HCT116 (cell line): ENCODE results near the gene ENTPD6. TPM values are rescaled to one million over a fixed set of nuclear protein-coding genes. Genes with fewer than 3 reads are reported as not detected.

Experiments used
- ATAC-seq: fragments of 200-7000 bp; cut with Tn5 transposase; 2 replicates; pipeline ENCODE4 v1.9.1; 2020; ENCODE audit warnings: mild to moderate bottlenecking, moderate library complexity
- BruUV-seq: library from RNA; stranded (reverse); fragments of 400-500 nt; replicated peaks from 2 replicates; lab custom pipeline; 2021; lab: Mats Ljungman, UMichigan
- CTCF ChIA-PET: fragments of 300-600 bp; sonication (Branson Sonifier 250); formaldehyde crosslinking; loops from one replicate; lab custom pipeline; 2021; ENCODE audit warnings: antibody characterized with exemption; lab: Charles Lee
- POLR2A ChIA-PET: fragments of 300-600, 350-600 bp; sonication (Branson Sonifier 250); formaldehyde crosslinking; loops from one replicate; lab custom pipeline; 2021; ENCODE audit warnings: antibody characterized with exemption; lab: Charles Lee
- RAD21 ChIA-PET, 2 experiments: fragments of 300-600 bp; sonication (Branson Sonifier 250); formaldehyde crosslinking; loops; one replicate each; lab custom pipeline; 2023; ENCODE audit warnings: low total read pairs in 2 of 2; ENCODE audit not compliant: uncharacterized antibody in 2 of 2, unreplicated experiment in 2 of 2, low non-redundant PET in 1 of 2; lab: Charles Lee
- DNase-seq: peaks from one replicate; pipeline ENCODE4 v3.0.0-alpha.2; 2010; ENCODE audit warnings: low read depth, low spot score
- H2AFZ ChIP-seq: fragments of 200-600 bp; shearing (Covaris generic), sonication (generic); 2 replicates; pipeline ENCODE4 v1.6.1; 2017; ENCODE audit warnings: low read depth, mixed run types, mixed read lengths, antibody characterized with exemption, low read length; ENCODE audit not compliant: poor library complexity, severe bottlenecking
- H3K27ac ChIP-seq: 2 replicates; pipeline ENCODE4 v1.5.1; 2012; ENCODE audit warnings: low read depth, low read length
- H3K27me3 ChIP-seq: fragments of 200-600 bp; sonication (generic); 2 replicates; pipeline ENCODE4 v1.6.1; 2016; ENCODE audit warnings: mixed run types, low read length, mixed read lengths; ENCODE audit not compliant: insufficient read depth
- H3K36me3 ChIP-seq, 2 experiments: fragments of 200-500 bp in 1 of 2; fragments of 200-600 bp in 1 of 2; sonication (Bioruptor generic) in 1 of 2; sonication (generic) in 1 of 2; 2 replicates each; pipeline versions ENCODE4 v1.5.1 to v1.6.1; 2014 to 2016; ENCODE audit warnings: low read length in 2 of 2, inconsistent platforms in 1 of 2, mixed read lengths in 1 of 2, mixed run types in 1 of 2; ENCODE audit not compliant: insufficient read depth in 2 of 2, control insufficient read depth in 1 of 2
- H3K4me1 ChIP-seq, 2 experiments: fragments of 200-600 bp in 1 of 2; sonication (generic) in 1 of 2; 2 replicates each; pipeline versions ENCODE4 v1.5.1 to v1.6.1; 2012 to 2017; ENCODE audit warnings: low read length in 2 of 2, inconsistent platforms in 1 of 2, mild to moderate bottlenecking in 1 of 2, mixed read lengths in 1 of 2, mixed run types in 1 of 2, moderate library complexity in 1 of 2; ENCODE audit not compliant: insufficient read depth in 2 of 2, control insufficient read depth in 1 of 2
- H3K4me2 ChIP-seq: fragments of 200-600 bp; sonication (generic); 2 replicates; pipeline ENCODE4 v1.6.1; 2017; ENCODE audit warnings: mixed run types, low read length, mixed read lengths
- H3K4me3 ChIP-seq, 2 experiments: fragments of 200-600 bp in 1 of 2; sonication (generic) in 1 of 2; replicated peaks in 1 of 2; 2 replicates each; pipeline ENCODE4 v1.5.1; 2011 to 2016; ENCODE audit warnings: low read length in 2 of 2, control low read depth in 1 of 2, low read depth in 1 of 2, mild to moderate bottlenecking in 1 of 2, mixed read lengths in 1 of 2, mixed run types in 1 of 2
- H3K79me2 ChIP-seq: fragments of 200-600 bp; sonication (generic); 2 replicates; pipeline ENCODE4 v1.6.1; 2017; ENCODE audit warnings: mild to moderate bottlenecking, mixed run types, low read length, moderate library complexity, mixed read lengths; ENCODE audit not compliant: insufficient read depth
- H3K9ac ChIP-seq: fragments of 200-600 bp; sonication (generic); 2 replicates; pipeline ENCODE4 v1.6.1; 2016; ENCODE audit warnings: low read length, mixed read lengths
- H3K9me2 ChIP-seq: fragments of 200-600 bp; sonication (generic), shearing (Covaris generic); 2 replicates; pipeline ENCODE4 v1.6.1; 2017; ENCODE audit warnings: mixed run types, mild to moderate bottlenecking, moderate library complexity; ENCODE audit not compliant: insufficient read depth
- H3K9me3 ChIP-seq, 2 experiments: fragments of 200-500 bp in 1 of 2; fragments of 200-600 bp in 1 of 2; sonication (Bioruptor generic) in 1 of 2; sonication (generic) in 1 of 2; 2 replicates each; pipeline ENCODE4 v1.6.1; 2014 to 2017; ENCODE audit warnings: low read length in 2 of 2, mixed read lengths in 2 of 2, inconsistent platforms in 1 of 2, low read depth in 1 of 2, mild to moderate bottlenecking in 1 of 2, mixed run types in 1 of 2, moderate library complexity in 1 of 2; ENCODE audit not compliant: control insufficient read depth in 1 of 2, insufficient read depth in 1 of 2
- H4K20me1 ChIP-seq: fragments of 200-600 bp; sonication (generic), shearing (Covaris generic); 2 replicates; pipeline ENCODE4 v1.6.1; 2017; ENCODE audit warnings: mixed run types, mild to moderate bottlenecking, moderate library complexity; ENCODE audit not compliant: insufficient read depth
- EGR1 ChIP-seq: IDR thresholded peaks from 2 replicates; pipeline ENCODE4 v1.6.1; 2012; ENCODE audit warnings: low read depth
- EZH2 ChIP-seq: fragments of 200-600 bp; sonication (generic); IDR thresholded peaks from 2 replicates; pipeline ENCODE4 v1.6.1; 2017; ENCODE audit warnings: antibody characterized with exemption, mixed run types
- FOSL1 ChIP-seq: IDR thresholded peaks from 2 replicates; pipeline ENCODE4 v1.6.1; 2012; ENCODE audit warnings: low read depth
- POLR2AphosphoS5 ChIP-seq: IDR thresholded peaks from 2 replicates; pipeline ENCODE4 v1.6.1; 2011; ENCODE audit warnings: mild to moderate bottlenecking, low read depth, low read length, moderate library complexity
- RAD21 ChIP-seq: IDR thresholded peaks from 2 replicates; pipeline ENCODE4 v1.6.1; 2012; ENCODE audit warnings: low read depth, mild to moderate bottlenecking
- SIN3A ChIP-seq: IDR thresholded peaks from 2 replicates; pipeline ENCODE4 v1.6.1; 2012; ENCODE audit warnings: low read depth
- SP1 ChIP-seq: IDR thresholded peaks from 2 replicates; pipeline ENCODE4 v1.6.1; 2012; ENCODE audit warnings: low read depth
- ZFX ChIP-seq: fragments of 450-650 bp; IDR thresholded peaks from 2 replicates; pipeline ENCODE4 v1.6.1; 2017
- intact Hi-C: fragments of 100-400 bp; cut with micrococcal nuclease; formaldehyde crosslinking; loops from 2 replicates; pipeline ENCODE4 v1.10.0; 2022
- total RNA-seq: library from RNA; stranded (reverse); gene quantifications from one replicate; pipeline ENCODE4 v1.2.1, GENCODE V29; 2021; ENCODE audit not compliant: unreplicated experiment
- TF ChIP-seq, protein P1 (sequence below), 3 experiments: fragments of 200-600 bp in 1 of 3; sonication (generic) in 1 of 3; IDR thresholded peaks in 2 of 3; conservative IDR thresholded peaks in 1 of 3; 2 replicates each; pipeline ENCODE4 v1.5.1; 2012 to 2017; ENCODE audit warnings: low read depth in 2 of 3, low read length in 2 of 3, antibody characterized with exemption in 1 of 3, borderline replicate concordance in 1 of 3, control low read depth in 1 of 3, mild to moderate bottlenecking in 1 of 3, mixed read lengths in 1 of 3, mixed run types in 1 of 3, moderate library complexity in 1 of 3; ENCODE audit not compliant: insufficient read depth in 1 of 3
- TF ChIP-seq, protein P2 (sequence below): IDR thresholded peaks from 2 replicates; pipeline ENCODE4 v1.6.1; 2012
- TF ChIP-seq, protein P3 (sequence below): IDR thresholded peaks from 2 replicates; pipeline ENCODE4 v1.6.1; 2012

ENTPD6 gene
- total RNA-seq, 1 experiment from 2014 or later: 89.2 TPM

DNA sequence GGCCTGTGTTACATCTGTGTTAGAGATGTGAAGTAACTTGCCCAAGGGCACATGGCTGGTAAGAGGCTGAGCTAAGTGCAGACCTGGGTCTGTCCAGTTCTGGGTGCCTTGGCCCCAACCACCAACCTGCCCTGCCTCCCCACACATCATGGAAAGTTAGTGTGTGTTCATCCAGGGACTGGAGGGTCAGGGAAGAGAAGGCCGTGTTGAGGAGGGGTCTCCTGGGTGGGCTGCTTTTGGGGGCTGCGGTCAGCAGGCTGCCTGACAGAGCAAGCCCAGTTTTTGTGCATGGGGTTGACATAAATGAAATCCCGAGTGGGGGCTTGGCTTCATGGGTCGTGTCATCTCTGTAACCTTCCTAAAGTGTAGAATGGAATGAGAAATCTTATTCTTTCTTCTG, 63.3 kb downstream of the ENTPD6 start:
- Histone ChIP-seq H4K20me1 (no peaks in the 10 kb centered on the region), H3K27me3 (no peaks in the 10 kb centered on the region), H3K9me3 (no peaks in the 10 kb centered on the region), H3K4me3 (no peak overlapping the region), H3K36me3 (0 out of 4 replicates have a peak, but pooled peaks cover 0 to 4% of the 10 kb centered on the region in 2 experiments), H3K9ac (no peak overlapping the region), H3K27ac (no peak overlapping the region), H3K4me1 (peaks cover 9 to 13% of the 10 kb centered on the region in 2 experiments; a peak in 3 of 4 replicates), H3K4me2 (no peak overlapping the region), H3K79me2 (peaks cover 35% of the 10 kb centered on the region)
- DNase-seq (no peak), ATAC-seq (no peak)
- intact Hi-C loops: loop anchor here (10.0 kb wide), 1 partner anchor 46 kb away; no protein-coding TSS in a partner anchor
- RAD21 ChIA-PET: no interaction called here
- CTCF ChIA-PET: no interaction called here
- BruUV-seq: no TSS peak
- TF ChIP-seq ZFX (no peak), SP1 (no peak), FOSL1 (no peak), SIN3A (no peak), EGR1 (no peak), RAD21 (no peak), EZH2 (no peak), POLR2AphosphoS5 (no peak)
- TF ChIP-seq, protein P1, sequence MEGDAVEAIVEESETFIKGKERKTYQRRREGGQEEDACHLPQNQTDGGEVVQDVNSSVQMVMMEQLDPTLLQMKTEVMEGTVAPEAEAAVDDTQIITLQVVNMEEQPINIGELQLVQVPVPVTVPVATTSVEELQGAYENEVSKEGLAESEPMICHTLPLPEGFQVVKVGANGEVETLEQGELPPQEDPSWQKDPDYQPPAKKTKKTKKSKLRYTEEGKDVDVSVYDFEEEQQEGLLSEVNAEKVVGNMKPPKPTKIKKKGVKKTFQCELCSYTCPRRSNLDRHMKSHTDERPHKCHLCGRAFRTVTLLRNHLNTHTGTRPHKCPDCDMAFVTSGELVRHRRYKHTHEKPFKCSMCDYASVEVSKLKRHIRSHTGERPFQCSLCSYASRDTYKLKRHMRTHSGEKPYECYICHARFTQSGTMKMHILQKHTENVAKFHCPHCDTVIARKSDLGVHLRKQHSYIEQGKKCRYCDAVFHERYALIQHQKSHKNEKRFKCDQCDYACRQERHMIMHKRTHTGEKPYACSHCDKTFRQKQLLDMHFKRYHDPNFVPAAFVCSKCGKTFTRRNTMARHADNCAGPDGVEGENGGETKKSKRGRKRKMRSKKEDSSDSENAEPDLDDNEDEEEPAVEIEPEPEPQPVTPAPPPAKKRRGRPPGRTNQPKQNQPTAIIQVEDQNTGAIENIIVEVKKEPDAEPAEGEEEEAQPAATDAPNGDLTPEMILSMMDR (IDR thresholded peaks at IDR 0.05 in 2 of 3, conservative IDR thresholded peaks at IDR 0.05 in 1 of 3; ENCODE audit: borderline replicate concordance in 1 of 3, insufficient read depth in 1 of 3, low read depth in 2 of 3, low read length in 2 of 3): no peak
- TF ChIP-seq, protein P2, sequence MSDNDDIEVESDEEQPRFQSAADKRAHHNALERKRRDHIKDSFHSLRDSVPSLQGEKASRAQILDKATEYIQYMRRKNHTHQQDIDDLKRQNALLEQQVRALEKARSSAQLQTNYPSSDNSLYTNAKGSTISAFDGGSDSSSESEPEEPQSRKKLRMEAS: no peak
- TF ChIP-seq, protein P3, sequence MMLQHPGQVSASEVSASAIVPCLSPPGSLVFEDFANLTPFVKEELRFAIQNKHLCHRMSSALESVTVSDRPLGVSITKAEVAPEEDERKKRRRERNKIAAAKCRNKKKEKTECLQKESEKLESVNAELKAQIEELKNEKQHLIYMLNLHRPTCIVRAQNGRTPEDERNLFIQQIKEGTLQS: no peak
- TF ChIP-seq, all 23 proteins: peak for 0
- H3K9me2 ChIP-seq: no peaks in the 10 kb centered on the region
- POLR2A ChIA-PET: no interaction called here
- no peak overlapping the region for H2AFZ ChIP-seq
